AG09319 (cell line): ENCODE results near the gene ATP1A2.

Experiments used
- DNase-seq: peaks from one replicate; pipeline ENCODE4 v3.0.0-alpha.2; 2010; ENCODE audit warnings: low read depth; ENCODE audit errors: extremely low read depth
- CTCF ChIP-seq: IDR thresholded peaks from 2 replicates; pipeline ENCODE4 v1.5.1; 2011; ENCODE audit warnings: low read depth, mild to moderate bottlenecking, inconsistent platforms, low read length, moderate library complexity

The ATP1A2 gene

GRCh38 chr1:160074865-160075264 is 40.7 kb upstream of the ATP1A2 start:
- DNase-seq: no peak
- TF ChIP-seq CTCF: no peak

GRCh38 chr1:160075836-160076235 is 39.7 kb upstream of the ATP1A2 start:
- DNase-seq: no peak
- no peak for TF ChIP-seq CTCF

- TF ChIP-seq CTCF: no peak
- DNase-seq: no peak
Measured at GRCh38 chr1:160076295-160076694, 39.3 kb upstream of the ATP1A2 start.

- no peak for TF ChIP-seq CTCF
- no peak for DNase-seq
Measured at GRCh38 chr1:160077486-160077885, 38.1 kb upstream of the ATP1A2 start.

- DNase-seq: no peak
- TF ChIP-seq CTCF: peak; percentile 72
Measured at GRCh38 chr1:160078512-160079195, 36.9 kb upstream of the ATP1A2 start.

- DNase-seq: no peak
- TF ChIP-seq CTCF: no peak
Measured at GRCh38 chr1:160079448-160079847, 36.1 kb upstream of the ATP1A2 start.

- TF ChIP-seq CTCF: no peak
Measured at GRCh38 chr1:160080381-160081100, 35.0 kb upstream of the ATP1A2 start.

More at GRCh38 chr1:160080381-160081100, 35.0 kb upstream of the ATP1A2 start:
- DNase-seq: no peak
